ACHN (cell line): ENCODE data around the gene CUL2.

Experiments used
- DNase-seq: peaks from one replicate; pipeline ENCODE4 v3.0.0-alpha.2; 2015
- in situ Hi-C: cut with HindIII; loops from 2 replicates; pipeline ENCODE4 v1.10.0; 2017; ENCODE audit warnings: low sequenced_read_pairs, low pct_ligation_motif_present, low pct_unique_long_range_greater_than_20kb

Gene CUL2

DNA sequence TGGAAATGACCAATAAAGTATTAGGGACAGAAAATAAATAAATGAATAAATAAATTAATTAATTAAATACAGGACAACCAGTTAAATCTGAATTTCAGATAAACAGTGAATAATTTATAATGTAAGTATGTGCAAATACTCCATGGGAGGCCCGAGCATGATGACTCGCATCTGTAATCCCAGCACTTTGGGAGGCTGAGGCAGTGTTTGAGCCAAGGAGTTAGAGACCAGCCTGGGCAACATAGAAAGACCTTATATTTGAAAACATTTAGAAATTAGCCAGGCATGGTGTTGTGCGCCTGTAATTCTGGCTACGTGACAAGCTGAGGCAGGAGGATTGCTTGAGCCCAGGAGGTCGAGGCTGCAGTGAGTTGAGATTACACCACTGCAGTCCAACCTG is 123.7 kb downstream of the CUL2 start:
- in situ Hi-C loops: no loop called here
- DNase-seq: no peak

DNA sequence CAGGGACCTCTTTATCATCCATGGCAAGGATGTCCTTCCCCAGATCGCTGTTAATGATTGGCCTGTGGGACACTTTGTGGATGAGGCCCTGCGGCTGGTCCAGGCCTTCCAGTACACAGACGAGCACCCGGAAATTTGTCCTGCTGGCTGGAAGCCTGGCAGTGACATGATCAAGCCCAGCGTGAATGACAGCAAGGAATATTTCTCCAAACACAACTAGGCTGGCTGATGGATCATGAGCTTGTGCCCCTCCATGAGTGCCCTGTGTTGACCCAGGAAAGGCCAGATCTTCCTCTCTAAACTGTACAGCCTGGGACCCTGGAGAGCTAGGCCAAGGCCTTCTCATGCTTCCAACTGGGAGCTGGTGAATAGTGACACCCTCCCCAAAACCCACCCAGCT is 124.1 kb downstream of the CUL2 start:
- no peak for DNase-seq
- in situ Hi-C loops: no loop called here

DNA sequence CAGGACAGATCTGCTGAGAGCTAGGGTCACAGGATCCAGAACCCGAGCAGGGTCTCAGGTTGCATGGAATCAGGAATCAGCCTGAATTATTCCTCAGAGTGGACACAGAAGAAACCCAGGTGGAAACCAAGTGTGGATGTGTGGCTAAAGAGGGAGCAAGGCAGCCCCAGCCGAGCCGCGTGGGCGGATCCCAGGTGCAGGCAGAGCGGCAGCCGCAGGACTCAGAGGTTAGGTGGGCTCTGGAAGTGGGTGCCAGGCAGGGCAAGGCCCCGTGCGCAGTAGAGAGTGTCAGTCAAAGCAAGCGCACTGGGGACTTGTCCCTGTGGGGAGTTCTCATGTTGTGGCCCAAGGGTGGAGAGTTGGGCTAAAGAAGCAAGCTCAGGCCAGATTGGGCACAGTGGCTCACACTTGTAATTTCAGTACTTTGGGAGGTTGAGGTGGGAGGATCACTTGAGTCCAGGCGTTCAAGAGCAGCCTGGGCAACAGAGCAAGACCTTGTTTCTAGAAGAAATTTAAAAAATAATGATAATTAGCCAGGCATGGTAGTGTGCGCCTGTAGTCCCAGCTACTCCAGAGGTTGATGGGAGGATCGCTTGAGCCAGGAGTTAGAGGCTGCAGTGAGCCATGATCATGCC is 125.9 kb downstream of the CUL2 start:
- DNase-seq: no peak
- in situ Hi-C loops: no loop called here

DNA sequence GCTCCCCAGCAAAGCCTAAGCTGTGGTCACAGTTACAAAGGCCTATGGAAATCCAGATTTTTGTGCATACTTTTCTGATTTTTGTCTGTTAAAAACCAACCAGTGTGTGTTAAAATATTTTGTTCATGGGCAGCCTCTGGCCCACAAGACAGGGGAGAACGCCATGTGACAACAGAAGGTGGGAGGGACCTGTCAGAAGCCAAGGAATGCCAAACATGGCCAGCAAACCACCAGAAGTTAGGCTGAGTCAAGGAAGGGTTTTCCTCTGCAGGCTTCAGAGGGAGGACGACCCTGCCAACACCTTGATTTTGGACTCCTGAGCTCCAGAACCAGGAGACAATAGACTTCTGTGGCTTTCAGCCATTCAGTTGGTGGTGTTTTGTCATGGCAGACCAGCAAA is 127.3 kb downstream of the CUL2 start:
- no peak for DNase-seq
- in situ Hi-C loops: no loop called here

DNA sequence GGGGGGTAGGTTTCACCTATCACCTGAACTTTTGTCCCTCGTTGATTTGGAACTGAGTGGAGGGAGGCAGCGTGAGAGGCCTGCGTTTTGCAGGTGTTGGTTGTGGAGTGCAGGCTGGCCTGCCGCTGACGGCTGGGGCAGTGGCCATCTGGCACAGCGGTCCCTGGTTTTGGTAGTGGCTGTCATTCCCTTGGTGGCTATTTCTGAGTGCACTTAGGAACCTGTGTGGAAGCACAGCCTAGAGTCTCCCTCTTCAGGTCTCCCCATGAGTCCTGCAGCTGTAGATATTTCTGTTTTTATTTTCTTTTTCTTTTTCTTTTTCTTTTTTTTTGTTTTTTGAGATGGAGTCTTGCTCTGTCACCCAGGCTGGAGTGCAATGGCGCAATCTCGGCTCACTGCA is 129.2 kb downstream of the CUL2 start:
- in situ Hi-C loops: no loop called here
- peak; percentile 19 for DNase-seq

DNA sequence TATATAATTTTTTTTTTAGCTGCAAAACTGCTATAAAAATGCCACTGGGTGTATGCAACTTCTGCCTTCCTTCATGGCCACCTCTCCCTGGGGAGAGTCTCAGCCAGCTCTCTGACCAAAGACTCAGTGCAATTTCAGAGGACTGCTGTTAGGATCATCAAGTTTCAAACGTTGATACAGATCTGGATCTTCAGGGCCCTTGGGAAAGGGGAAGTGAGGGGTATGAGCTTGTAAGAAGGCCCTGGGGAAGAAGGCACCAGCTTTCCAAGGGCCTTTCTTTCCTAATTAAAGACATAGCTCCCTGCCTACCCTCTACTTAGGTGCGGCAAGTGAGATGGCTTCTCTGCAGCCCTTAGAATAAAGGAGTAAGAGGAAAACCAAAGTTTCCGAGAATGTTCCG is 130.4 kb downstream of the CUL2 start:
- in situ Hi-C loops: no loop called here
- DNase-seq: no peak

DNA sequence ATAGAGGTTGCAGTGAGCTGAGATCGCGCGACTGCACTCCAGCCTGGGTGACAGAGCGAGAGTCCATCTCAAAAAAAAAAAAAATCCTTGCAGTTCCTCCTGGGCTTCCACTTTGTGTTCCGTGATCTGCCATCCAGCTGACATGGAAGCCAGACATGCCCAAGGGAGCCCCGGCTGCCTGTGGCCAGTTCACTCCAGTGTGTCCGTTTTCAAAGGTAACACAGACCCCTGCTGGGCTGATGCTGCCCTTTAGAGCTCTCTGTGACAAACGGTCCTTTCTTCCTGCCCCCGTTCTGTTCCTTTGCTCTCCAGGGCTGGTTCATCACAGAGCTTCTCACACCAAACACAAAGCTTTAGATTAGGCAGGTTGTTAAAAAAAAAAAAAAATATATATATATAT is 130.8 kb downstream of the CUL2 start:
- DNase-seq: no peak
- in situ Hi-C loops: no loop called here
